ENCODE data around the gene GPR4. TPM values are rescaled to one million over a fixed set of nuclear protein-coding genes. Genes with fewer than 3 reads are reported as not detected.

The GPR4 gene
- total RNA-seq, 1 donor from 2014 or later: 0.30 TPM

DNA sequence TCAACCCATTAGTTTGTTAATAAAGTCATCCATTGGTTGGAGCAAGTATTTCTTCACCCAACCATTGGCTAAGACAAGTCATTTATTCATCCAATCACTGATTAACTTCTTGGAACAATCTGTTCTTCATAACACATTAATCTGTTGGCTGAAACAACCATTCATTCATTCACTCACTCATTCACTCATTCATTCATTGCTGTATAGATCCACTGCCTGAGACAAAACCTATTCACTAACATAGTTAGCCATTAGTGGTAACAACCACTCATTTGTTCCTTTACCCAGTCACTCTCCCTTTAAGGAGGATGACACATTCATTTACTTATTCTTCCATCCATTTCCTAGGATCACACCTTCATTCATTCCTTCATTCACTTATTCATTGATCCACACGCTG lies 22.0 kb upstream of the GPR4 start:
- H3K4me1 ChIP-seq (ENCODE audit: insufficient read depth, low read length): no peaks in the 10 kb centered on the region
- Mint-ChIP-seq H3K4me3 (ENCODE audit: unreplicated experiment) (no peak overlapping the region), H3K4me1 (ENCODE audit: low read depth, unreplicated experiment) (no peaks in the 10 kb centered on the region), H3K9me3 (ENCODE audit: unreplicated experiment) (no peaks in the 10 kb centered on the region), H3K27me3 (ENCODE audit: low read depth, unreplicated experiment) (no peaks in the 10 kb centered on the region), H3K36me3 (ENCODE audit: low read depth, unreplicated experiment) (peaks cover 10% of the 10 kb centered on the region), H3K27ac (ENCODE audit: unreplicated experiment) (no peak overlapping the region)
- no peaks in the 10 kb centered on the region for H3K9me3 ChIP-seq (ENCODE audit: insufficient read depth, low read depth, low read length)
- no peaks in the 10 kb centered on the region for H3K79me2 ChIP-seq (ENCODE audit: insufficient read depth, low read length)
- no peak overlapping the region for H3K4me2 ChIP-seq (ENCODE audit: low read length)
- no peak overlapping the region for H3K9ac ChIP-seq (ENCODE audit: low read length)
- no peak for FAIRE-seq
- no peak overlapping the region for H3K4me3 ChIP-seq (ENCODE audit: insufficient read depth, low read depth, low read length)
- H4K20me1 ChIP-seq (ENCODE audit: insufficient read depth, low read length): peaks cover 6% of the 10 kb centered on the region
- no peak overlapping the region for H3K27ac ChIP-seq (ENCODE audit: low read depth, low read length)
- no peak for DNase-seq (ENCODE audit: low read depth)
- peaks cover 9% of the 10 kb centered on the region for H3K36me3 ChIP-seq (ENCODE audit: insufficient read depth, low read length)
- no peaks in the 10 kb centered on the region for H3K27me3 ChIP-seq (ENCODE audit: insufficient read depth, low read length)
- no peak overlapping the region for H2AFZ ChIP-seq (ENCODE audit: low read depth, low read length)
- no peak for TF ChIP-seq EZH2 (IDR thresholded peaks at IDR 0.05; ENCODE audit: insufficient read depth, low read length)
- TF ChIP-seq, protein P1, sequence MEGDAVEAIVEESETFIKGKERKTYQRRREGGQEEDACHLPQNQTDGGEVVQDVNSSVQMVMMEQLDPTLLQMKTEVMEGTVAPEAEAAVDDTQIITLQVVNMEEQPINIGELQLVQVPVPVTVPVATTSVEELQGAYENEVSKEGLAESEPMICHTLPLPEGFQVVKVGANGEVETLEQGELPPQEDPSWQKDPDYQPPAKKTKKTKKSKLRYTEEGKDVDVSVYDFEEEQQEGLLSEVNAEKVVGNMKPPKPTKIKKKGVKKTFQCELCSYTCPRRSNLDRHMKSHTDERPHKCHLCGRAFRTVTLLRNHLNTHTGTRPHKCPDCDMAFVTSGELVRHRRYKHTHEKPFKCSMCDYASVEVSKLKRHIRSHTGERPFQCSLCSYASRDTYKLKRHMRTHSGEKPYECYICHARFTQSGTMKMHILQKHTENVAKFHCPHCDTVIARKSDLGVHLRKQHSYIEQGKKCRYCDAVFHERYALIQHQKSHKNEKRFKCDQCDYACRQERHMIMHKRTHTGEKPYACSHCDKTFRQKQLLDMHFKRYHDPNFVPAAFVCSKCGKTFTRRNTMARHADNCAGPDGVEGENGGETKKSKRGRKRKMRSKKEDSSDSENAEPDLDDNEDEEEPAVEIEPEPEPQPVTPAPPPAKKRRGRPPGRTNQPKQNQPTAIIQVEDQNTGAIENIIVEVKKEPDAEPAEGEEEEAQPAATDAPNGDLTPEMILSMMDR (IDR thresholded peaks at IDR 0.05; ENCODE audit: insufficient read depth, low read depth, low read length): no peak

GRCh38 chr19:45621976-45622503 lies 20.0 kb upstream of the GPR4 start:
- Mint-ChIP-seq H3K27ac (ENCODE audit: unreplicated experiment) (no peak overlapping the region), H3K9me3 (ENCODE audit: unreplicated experiment) (no peaks in the 10 kb centered on the region), H3K36me3 (ENCODE audit: low read depth, unreplicated experiment) (peaks cover 15% of the 10 kb centered on the region), H3K4me1 (ENCODE audit: low read depth, unreplicated experiment) (no peaks in the 10 kb centered on the region), H3K4me3 (ENCODE audit: unreplicated experiment) (no peak overlapping the region), H3K27me3 (ENCODE audit: low read depth, unreplicated experiment) (no peaks in the 10 kb centered on the region)
- Histone ChIP-seq H3K27me3 (ENCODE audit: insufficient read depth, low read length) (no peaks in the 10 kb centered on the region), H2AFZ (ENCODE audit: low read depth, low read length) (no peak overlapping the region), H3K4me1 (ENCODE audit: insufficient read depth, low read length) (no peaks in the 10 kb centered on the region), H3K36me3 (ENCODE audit: insufficient read depth, low read length) (peaks cover 11% of the 10 kb centered on the region), H3K9ac (ENCODE audit: low read length) (no peak overlapping the region), H3K9me3 (ENCODE audit: insufficient read depth, low read depth, low read length) (no peaks in the 10 kb centered on the region), H3K4me3 (ENCODE audit: insufficient read depth, low read depth, low read length) (no peak overlapping the region), H3K27ac (ENCODE audit: low read depth, low read length) (no peak overlapping the region), H3K79me2 (ENCODE audit: insufficient read depth, low read length) (no peaks in the 10 kb centered on the region), H4K20me1 (ENCODE audit: insufficient read depth, low read length) (peaks cover 6% of the 10 kb centered on the region), H3K4me2 (ENCODE audit: low read length) (no peak overlapping the region)
- no peak for DNase-seq (ENCODE audit: low read depth)
- TF ChIP-seq, protein P1 (IDR thresholded peaks at IDR 0.05; ENCODE audit: insufficient read depth, low read depth, low read length): no peak
- TF ChIP-seq EZH2 (IDR thresholded peaks at IDR 0.05; ENCODE audit: insufficient read depth, low read length): no peak
- FAIRE-seq: no peak

DNA sequence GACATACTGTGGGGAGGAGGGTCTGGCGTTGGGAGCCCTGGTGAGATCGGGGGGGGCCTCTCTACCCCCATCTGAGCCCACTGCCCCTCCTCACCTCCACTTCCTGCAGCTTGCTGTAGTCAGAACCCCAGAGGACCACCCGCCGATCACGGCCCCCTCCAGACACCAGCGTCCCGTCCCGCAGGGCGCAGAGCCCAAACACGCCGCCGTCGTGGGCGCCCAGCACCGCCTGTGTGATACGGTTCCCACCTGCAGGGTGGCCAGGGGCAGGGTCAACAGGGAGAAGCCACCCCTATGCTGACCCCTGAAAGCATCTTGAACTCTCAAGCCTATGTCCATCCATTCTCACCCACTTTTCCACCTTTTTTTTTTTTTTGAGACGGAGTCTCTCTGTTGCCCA lies 19.4 kb upstream of the GPR4 start:
- Histone ChIP-seq H3K27ac (ENCODE audit: low read depth, low read length) (no peak overlapping the region), H2AFZ (ENCODE audit: low read depth, low read length) (no peak overlapping the region), H3K9me3 (ENCODE audit: insufficient read depth, low read depth, low read length) (peaks cover under 1% of the 10 kb centered on the region), H3K27me3 (ENCODE audit: insufficient read depth, low read length) (no peaks in the 10 kb centered on the region), H4K20me1 (ENCODE audit: insufficient read depth, low read length) (peaks cover 6% of the 10 kb centered on the region), H3K79me2 (ENCODE audit: insufficient read depth, low read length) (no peaks in the 10 kb centered on the region), H3K4me3 (ENCODE audit: insufficient read depth, low read depth, low read length) (no peak overlapping the region), H3K36me3 (ENCODE audit: insufficient read depth, low read length) (peaks cover 11% of the 10 kb centered on the region), H3K4me2 (ENCODE audit: low read length) (no peak overlapping the region), H3K9ac (ENCODE audit: low read length) (no peak overlapping the region), H3K4me1 (ENCODE audit: insufficient read depth, low read length) (peaks cover 4% of the 10 kb centered on the region)
- no peak for FAIRE-seq
- Mint-ChIP-seq H3K36me3 (ENCODE audit: low read depth, unreplicated experiment) (peaks cover 18% of the 10 kb centered on the region), H3K4me3 (ENCODE audit: unreplicated experiment) (no peak overlapping the region), H3K9me3 (ENCODE audit: unreplicated experiment) (no peaks in the 10 kb centered on the region), H3K27ac (ENCODE audit: unreplicated experiment) (no peak overlapping the region), H3K4me1 (ENCODE audit: low read depth, unreplicated experiment) (no peaks in the 10 kb centered on the region), H3K27me3 (ENCODE audit: low read depth, unreplicated experiment) (no peaks in the 10 kb centered on the region)
- TF ChIP-seq, protein P1 (IDR thresholded peaks at IDR 0.05; ENCODE audit: insufficient read depth, low read depth, low read length): no peak
- TF ChIP-seq EZH2 (IDR thresholded peaks at IDR 0.05; ENCODE audit: insufficient read depth, low read length): no peak
- DNase-seq (ENCODE audit: low read depth): no peak

Measured in astrocyte (in vitro differentiated cells and primary cell).